Activated CD4-positive, alpha-beta T cell treated with anti-CD3 and anti-CD28 coated beads for 1 hour (primary cell): ENCODE data around the gene PLCH1.

Experiments
- DNase-seq: peaks from one replicate; pipeline ENCODE4 v3.0.0-alpha.2; 2020

The PLCH1 gene

DNA sequence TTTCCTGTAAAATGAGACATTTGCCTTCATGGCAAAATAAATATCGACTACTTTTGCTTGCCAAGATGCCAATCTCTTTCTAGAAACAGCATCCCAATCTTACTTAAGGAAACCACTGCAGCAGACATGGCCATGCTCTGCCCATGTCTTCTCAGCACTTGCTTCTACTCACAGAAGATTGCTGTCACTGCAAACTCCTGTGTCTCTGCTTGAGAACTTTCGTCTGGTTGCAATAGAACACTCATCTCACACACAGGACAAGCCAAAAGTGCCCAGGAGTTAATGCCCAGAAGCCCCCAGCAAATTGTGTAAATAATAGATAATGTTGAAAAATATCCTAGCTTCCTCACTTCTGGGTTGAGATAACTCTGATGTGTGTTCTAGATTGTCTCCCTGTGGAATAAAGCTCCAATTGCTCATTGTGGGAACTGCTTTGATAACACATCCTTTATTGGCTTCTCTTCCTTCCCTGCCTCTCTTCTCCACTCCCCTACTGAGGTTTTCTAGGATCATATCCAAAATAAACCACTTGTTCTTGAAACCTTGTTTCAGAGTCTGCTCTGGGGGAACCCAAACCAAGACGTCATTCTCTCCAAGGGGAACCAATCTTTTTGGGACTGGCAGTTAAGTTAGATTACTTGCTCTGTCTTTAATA is 295.1 kb downstream of the PLCH1 start:
- no peak for DNase-seq

DNA sequence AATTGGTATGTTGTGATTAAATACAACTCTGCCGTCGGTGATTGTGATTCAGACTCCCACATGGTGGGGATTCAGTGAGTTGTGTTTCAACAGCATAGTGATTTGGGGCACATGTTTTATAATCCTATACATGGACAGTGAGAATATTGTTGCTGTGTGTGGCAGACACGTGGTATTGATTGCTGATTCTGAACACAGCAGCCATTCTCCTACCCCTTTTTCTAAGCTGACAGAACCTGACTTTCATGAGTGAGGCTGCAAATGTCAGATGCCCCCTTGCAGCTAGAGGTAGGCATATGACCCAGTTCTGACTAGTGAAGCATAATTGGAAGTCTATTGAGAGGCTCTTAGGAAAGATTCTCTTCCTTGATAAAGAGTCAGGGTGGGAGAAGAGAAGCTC is 296.3 kb downstream of the PLCH1 start:
- DNase-seq, result no peak

- DNase-seq, result no peak
Measured at GRCh38 chr3:155446366-155446765, 298.5 kb downstream of the PLCH1 start.

DNA sequence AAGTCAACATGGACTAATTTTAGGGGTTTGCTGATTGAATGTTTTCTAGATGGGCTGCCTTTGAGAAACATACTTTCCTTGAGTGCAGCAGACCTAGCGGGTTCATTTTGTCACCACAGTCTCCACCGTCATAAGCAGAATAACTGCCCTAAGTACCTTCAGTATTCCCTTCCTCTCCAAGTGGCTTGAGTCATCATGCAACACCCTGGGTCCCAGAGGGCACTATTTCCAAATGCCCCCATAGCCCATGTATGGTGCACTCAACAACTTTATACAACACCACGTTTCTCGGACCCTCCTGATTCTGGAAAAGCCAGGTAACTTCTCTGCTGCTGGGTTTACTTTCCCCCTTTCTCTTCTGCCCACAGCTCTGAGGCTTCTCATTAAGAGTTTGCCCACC is 300.1 kb downstream of the PLCH1 start:
- DNase-seq, result no peak

- no peak for DNase-seq
Measured at GRCh38 chr3:155443815-155444214, 301.1 kb downstream of the PLCH1 start.

DNA sequence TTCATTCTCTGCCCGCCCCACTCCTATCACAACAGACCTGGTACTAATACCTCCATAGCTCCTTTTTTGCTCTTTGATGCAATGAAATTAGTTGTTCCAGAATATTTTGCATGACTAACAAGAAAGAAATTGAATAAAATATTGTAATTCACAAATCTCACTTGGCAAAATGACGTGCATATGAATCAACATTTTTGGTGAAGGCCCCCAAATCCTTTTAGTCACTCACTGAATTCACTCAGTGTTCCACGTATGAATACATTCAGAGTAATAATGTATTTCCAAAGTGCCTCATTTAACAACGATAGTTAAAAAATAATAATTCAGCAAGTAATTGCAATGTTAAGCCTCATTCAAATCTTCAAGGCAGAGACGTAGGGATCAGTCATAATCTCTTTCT is 302.8 kb downstream of the PLCH1 start:
- no peak for DNase-seq

- no peak for DNase-seq
Measured at GRCh38 chr3:155441506-155441905, 303.4 kb downstream of the PLCH1 start.

DNA sequence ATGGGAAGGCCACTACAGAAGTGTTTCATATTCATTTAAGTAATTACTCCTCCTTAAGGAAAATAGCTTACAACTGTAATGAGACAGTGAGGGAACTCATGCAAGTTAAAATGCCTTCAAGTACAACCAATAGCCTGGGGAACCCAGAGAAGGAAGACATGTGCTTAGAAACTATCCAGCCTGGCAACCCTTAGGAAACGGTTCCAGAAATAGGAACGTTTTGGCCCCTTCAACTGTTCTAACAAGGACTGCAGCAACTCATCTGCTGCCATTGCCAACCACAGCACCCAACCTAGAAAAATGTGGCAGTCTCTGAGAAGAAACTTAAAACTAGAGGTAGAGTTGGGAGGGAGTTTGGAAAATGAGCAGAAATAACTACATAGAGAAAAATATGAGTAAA is 303.8 kb downstream of the PLCH1 start:
- no peak for DNase-seq

GRCh38 chr3:155435821-155436220 is 309.1 kb downstream of the PLCH1 start:
- DNase-seq, result no peak

- no peak for DNase-seq
Measured at GRCh38 chr3:155431856-155432570, 312.9 kb downstream of the PLCH1 start.

- no peak for DNase-seq
Measured at GRCh38 chr3:155428563-155428962, 316.3 kb downstream of the PLCH1 start.

DNA sequence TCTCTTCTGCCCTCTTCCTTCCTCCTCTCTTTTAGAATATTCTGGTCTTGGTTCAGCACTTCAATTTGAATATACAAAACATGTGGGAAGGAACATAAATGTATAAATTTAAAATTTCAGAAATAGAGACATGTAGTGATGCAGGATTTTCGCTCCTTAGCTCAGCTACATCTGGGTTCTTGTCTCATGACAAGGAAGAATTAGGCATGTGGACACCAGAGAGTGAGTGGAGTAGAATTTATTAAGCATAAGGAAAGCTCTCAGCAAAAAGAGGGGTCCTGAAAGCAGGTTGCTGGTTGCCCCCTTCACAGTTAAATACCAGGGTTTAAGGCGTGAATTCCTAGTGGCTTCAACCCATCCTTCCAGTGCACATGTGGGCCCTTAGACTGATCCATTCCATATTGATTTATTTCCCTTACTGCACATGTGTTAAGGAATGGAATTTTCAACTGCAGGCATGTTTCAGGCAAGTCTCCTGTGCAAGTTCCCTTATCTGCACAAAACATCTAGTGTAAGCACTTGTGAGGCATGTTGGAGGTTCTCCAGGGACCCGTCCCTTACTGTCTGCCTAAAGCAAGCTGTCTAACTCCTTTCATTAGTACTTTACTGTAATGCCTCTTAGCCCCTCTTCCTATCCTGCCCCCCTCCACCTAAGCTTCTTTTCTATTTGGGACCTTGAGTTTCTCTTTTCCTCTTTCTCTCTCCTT is 318.2 kb downstream of the PLCH1 start:
- DNase-seq, result no peak

- no peak for DNase-seq
Measured at GRCh38 chr3:155425396-155425795, 319.5 kb downstream of the PLCH1 start.

- no peak for DNase-seq
Measured at GRCh38 chr3:155424323-155424710, 320.6 kb downstream of the PLCH1 start.

DNA sequence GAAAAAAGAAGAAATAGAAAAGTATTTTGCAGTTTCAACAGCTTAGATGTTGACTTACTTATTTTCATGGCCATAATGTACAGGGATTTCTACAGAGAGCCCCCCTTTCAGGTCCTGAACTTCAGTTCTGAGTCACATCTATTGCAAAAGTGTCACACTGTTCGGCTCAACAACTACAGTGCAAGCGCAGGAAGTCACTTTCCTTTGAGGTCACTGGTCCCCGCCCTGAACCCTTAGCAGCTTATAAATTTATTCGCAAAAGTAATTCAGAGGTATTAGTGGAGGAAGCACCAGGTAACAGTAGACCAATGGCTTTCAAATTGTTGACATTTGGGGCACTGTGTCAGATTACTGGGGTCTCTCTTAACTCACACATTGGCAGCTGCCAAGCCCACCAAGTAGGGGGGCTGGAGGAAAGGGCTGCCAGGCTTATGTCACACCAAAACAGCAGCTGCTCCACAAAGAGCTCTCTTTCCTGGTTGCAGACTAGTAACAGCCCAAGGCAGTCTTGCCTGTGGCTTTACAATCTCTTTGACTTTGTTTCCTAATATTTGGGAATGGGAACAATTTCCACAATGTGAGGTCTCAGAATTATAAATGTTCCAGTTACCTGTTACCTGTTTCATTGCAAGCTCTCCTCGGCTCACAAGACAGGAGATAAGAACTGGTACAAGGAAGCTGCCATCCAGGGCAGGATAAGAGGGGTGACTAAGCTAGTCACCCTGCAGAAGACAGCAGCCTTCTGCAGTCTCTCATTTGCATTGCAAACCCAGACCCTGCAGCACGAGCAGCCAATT is 321.1 kb downstream of the PLCH1 start:
- no peak for DNase-seq

- no peak for DNase-seq
Measured at GRCh38 chr3:155420881-155421486, 323.9 kb downstream of the PLCH1 start.

DNA sequence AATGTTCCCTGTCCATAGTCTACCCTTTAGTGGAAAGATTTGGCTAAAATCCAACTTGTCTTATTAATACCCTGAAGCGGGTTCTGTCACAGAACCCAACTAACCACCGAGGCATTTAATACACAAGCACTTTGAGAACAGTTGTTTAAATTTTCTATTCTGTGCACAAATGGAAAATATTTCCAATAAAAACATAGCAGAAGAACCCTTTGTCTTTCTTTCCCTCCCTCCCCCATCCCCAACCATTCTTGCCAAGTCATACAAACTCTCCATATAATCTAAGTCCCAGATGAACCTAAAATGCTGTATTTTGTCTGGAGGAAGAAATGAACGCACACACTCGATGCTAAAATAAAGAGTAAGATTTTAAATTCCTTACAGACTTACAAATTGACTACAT is 324.5 kb downstream of the PLCH1 start:
- DNase-seq, result no peak

- DNase-seq, result no peak
Measured at GRCh38 chr3:155418407-155418806, 326.5 kb downstream of the PLCH1 start.

DNA sequence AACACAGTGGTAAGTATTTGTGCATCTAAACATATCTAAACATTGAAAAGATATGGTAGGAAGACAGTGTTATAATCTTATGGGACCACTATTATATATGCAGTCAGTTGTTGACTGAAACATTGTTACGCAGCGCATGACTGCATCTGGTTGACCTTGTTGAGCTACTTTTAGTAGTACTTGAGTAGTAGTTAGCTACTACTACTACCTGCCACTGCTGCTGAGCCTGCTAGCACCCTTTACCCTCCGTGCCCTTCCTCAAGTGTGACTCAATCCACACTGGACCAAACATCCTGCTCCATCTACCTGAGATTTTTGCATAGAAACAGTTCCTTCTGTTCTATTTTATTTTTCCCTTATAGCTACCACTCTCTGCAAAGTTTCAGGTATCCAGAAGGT is 327.8 kb downstream of the PLCH1 start:
- no peak for DNase-seq

GRCh38 chr3:155416500-155417118 is 328.3 kb downstream of the PLCH1 start:
- no peak for DNase-seq

DNA sequence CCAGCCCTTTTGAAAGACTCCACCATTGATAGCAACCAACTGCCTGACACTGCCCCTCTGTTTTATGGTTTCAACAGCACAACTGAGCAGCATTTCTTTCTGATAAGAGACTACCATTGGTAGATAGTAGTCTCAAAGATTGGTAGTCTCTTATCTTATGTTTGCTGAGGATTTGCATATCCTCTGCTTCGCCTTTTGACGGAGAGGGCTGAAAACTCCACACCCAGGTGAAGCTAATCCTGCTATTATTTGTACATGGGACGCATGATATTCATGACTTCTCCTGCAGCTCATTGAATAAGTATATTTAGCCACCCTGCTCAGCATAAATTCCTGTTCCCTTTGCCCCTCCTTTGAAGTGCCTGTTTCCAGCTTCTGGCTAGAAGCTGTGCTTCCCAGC is 332.0 kb downstream of the PLCH1 start:
- DNase-seq, result no peak

DNA sequence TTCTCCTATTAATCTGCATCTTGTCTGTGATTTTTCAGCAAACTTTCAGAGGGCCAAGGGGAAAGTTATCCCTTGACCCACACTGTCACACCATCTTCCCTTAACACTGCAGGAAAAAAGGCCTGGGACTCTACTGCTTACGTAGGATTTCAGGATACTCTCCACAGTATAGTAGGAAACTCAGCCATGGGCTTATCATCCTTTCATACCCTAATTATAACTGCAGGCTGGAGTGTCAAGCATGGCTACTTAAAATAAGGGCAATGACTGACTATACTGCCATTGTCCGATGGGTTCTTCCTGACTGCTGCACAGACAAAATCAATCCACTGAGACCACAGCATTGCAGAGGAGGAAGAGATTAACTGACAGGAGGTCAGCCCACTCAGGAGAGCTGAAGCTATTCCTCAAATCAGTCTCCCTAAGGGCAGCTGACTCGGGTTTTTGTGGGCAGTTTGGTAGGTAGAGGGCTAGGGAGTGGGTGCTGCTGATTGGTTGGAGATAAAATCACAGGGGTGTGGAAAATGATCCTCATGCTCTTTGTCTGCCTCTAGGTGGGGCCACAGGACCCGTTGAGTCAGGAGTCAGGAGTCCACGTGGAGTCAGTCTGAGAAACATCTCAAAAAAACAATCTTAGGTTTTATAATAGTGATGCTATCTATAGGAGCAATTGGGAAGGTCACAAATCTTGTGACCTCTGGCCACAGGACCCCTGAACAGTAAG is 333.2 kb downstream of the PLCH1 start:
- no peak for DNase-seq
